Neural progenitor cell (in vitro differentiated cells): ENCODE data around the gene SUSD1.

Source experiments
- EZH2 ChIP-seq: fragments of 200-600 bp; sonication (generic); IDR thresholded peaks from 2 replicates; pipeline ENCODE4 v1.6.1; 2017; ENCODE audit warnings: antibody characterized with exemption, mild to moderate bottlenecking, moderate library complexity
- TF ChIP-seq, protein P1 (sequence below): fragments of 200-600 bp; sonication (generic); IDR thresholded peaks from 2 replicates; pipeline ENCODE4 v1.5.1; 2017; ENCODE audit warnings: antibody characterized with exemption, mild to moderate bottlenecking

DNA sequence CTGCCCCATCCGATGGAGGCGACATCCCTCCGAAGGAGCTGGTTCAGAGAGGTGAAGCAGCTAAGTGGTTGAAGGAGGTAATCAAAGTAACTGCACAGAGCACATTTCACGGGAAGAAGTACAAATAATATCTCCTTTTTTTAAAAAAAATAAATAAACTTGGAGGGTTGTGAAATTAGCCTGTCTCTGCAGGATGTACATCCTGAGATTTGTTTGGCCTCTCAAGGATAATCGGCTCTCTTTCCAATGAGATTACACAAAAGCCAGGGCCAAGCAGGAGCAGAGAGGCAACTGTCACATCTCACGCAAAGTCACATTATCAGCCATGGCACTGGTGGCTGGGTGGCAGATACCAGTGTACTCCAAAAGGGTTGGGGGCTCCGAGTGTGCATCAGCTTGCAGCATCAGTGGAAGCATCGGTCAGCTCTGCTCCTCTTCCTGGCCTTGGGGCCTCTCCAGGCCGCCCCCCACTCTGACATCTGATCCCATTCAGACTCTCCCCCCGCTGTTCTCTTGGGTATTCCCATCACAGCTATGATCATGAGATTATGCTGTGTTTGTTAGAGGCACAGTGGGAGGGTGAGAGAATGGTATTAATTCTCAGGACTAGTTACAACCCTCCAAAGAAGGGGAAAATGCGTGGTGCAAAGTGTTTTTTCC lies 168.6 kb downstream of the SUSD1 start:
- TF ChIP-seq EZH2 = no peak
- TF ChIP-seq, protein P1, sequence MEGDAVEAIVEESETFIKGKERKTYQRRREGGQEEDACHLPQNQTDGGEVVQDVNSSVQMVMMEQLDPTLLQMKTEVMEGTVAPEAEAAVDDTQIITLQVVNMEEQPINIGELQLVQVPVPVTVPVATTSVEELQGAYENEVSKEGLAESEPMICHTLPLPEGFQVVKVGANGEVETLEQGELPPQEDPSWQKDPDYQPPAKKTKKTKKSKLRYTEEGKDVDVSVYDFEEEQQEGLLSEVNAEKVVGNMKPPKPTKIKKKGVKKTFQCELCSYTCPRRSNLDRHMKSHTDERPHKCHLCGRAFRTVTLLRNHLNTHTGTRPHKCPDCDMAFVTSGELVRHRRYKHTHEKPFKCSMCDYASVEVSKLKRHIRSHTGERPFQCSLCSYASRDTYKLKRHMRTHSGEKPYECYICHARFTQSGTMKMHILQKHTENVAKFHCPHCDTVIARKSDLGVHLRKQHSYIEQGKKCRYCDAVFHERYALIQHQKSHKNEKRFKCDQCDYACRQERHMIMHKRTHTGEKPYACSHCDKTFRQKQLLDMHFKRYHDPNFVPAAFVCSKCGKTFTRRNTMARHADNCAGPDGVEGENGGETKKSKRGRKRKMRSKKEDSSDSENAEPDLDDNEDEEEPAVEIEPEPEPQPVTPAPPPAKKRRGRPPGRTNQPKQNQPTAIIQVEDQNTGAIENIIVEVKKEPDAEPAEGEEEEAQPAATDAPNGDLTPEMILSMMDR = no peak
